HTR-8/SVneo (cell line): ENCODE results near the gene SP140L.
"Not testable (repeated sequence)": the region's sequence is repeated elsewhere in the genome, so short reads cannot be mapped to it uniquely, and the experiment has no call there.

Experiments used
- DNase-seq: peaks from one replicate; pipeline ENCODE4 v3.0.0; 2011; ENCODE audit warnings: low spot score, mixed read lengths; ENCODE audit not compliant: insufficient read length
- FAIRE-seq: peaks from 2 replicates; lab custom pipeline; 2011; peaks lifted over from hg19 to GRCh38; lab: Jason Lieb, UNC

SP140L gene

DNA sequence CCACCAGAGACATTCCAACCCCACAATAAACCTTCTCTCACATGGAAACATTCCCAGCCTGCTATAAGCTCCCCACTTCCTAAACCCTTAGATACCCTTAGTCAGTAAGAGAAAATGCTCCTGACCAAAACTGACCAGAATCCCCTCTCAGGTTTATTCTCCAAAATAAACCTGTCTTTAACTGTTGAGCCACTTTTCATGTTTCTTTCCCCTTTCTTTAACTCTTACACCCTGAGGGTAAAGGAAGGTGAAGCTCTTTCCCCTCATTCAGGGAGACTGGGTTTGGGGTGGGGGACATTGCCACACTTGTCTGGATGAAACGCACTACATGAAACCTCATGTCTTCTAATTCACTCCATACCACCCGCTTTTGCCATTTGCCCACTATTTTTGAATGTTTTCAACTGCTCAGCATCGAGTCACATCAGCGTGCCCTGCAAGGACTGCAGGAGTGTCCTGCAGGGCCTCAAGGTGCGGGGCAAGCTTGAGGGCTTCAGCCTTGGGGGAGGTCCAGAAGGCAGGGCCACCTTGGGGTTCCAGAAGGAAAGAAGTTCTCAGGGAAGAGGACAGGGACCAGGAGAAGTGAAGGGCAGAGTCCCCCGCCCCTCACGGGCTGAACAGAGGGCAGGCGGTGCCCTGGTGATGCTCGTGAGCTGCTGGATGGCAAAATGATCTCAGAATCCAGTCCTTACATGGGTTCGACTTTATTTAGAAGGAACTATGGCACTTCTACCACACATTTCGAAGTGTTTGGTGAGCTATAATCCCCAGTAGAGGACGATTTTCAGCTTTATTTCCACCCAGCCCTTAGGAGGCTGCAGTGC is 4.2 kb upstream of the SP140L start:
- no peak for FAIRE-seq

DNA sequence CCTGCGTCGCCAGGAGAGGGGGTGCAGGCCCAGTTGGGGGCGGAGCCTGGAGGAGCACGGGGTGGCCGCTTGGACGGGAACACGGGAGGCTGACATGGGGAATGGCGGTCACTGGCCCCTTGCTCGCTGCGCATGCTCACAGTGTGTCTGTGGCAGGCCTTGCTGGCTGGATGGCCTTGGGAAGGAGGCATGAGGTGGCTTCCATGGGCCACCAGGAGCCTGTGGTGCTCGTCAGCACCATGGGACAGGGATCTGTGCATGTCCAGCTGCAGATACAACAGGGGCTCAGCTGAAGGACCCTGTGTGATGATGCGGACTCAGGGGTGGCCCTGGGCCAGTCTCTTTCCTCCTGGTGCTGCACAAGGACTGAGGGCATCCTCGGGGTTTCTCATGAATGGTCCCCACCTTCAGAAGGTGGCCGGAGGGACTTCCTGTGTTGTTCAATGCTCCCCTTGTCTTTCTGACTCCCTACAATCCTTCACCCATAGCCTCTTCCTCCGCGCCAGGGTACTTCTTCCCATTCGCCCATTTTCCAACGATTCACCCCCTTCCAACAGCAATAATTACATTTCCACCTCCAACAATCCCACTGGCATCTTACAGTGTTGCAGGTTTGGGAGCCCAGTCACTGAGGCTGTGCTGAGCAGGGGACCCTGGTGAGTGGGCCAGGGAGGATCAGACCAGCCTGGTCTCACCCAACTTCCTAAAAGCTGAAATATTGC is 3.4 kb upstream of the SP140L start:
- no peak for DNase-seq
- FAIRE-seq, result no peak

More for the DNA sequence above, 4.2 kb upstream of the SP140L start:
- DNase-seq, result no peak

DNA sequence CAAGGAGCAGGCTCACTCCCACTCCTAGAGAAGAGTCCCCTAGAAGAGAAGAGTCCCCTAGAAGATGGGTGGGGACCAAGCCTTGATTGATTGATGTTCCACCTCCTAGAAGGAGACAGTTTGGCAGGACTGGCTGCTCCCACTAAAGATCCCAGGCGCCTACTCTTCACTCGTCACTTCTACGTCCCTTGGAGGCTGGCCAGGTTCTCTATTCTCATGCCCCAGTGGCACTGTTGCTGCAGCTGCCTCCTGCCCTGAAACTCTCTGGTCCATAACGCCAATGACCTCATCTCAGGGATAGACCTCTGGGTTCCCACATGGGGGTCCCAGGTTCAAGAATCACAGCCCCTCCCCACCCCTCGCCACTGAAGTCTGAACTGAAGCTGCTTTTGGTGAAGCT is 2.5 kb upstream of the SP140L start:
- no peak for FAIRE-seq

DNA sequence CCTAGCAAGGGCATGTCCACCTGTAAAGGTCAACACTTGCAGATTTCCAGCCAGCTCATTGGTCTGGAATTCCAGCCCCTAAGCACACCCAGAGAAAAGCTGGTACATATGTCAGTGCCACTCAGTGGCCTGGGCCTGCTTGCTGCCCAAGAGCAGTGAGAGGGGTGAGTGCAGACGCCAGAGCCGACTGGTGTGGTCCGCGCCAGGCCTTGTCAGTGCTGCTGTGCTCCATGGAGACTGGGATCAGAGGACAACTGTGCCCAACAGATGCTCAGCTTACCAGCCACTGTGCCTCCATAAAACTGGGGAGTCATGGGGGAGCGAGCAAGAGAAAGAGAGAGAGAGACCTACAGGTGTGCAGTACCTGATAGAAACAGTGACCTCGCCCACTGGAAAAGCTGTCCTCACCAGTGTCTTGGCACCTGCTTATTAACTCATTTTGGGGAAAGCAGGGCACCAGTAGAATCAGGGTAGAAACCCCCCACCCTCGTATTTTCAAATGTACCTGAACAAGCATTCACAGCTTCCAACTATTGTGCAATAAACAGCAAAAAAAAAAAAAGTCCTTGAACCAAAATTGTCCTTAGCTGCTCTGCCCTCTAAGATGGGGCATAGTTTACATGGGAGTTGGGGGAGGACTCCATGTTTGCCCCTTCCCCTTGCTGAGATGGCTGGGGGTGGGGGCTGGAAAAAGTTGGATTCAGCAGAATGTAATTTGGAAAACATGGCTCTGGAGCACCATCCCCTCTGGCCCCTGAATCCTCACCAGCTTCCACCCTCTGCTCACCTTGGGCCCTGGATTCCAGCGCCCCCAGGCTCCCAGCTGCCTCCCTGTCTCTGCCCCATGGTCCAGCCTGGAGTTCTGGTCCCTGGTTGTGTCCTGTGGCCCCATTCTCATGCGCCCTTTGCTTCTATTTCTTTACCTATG is 1.4 kb upstream of the SP140L start:
- FAIRE-seq, result no peak
- DNase-seq, result no peak

More for the DNA sequence above, 2.5 kb upstream of the SP140L start:
- DNase-seq, result no peak

DNA sequence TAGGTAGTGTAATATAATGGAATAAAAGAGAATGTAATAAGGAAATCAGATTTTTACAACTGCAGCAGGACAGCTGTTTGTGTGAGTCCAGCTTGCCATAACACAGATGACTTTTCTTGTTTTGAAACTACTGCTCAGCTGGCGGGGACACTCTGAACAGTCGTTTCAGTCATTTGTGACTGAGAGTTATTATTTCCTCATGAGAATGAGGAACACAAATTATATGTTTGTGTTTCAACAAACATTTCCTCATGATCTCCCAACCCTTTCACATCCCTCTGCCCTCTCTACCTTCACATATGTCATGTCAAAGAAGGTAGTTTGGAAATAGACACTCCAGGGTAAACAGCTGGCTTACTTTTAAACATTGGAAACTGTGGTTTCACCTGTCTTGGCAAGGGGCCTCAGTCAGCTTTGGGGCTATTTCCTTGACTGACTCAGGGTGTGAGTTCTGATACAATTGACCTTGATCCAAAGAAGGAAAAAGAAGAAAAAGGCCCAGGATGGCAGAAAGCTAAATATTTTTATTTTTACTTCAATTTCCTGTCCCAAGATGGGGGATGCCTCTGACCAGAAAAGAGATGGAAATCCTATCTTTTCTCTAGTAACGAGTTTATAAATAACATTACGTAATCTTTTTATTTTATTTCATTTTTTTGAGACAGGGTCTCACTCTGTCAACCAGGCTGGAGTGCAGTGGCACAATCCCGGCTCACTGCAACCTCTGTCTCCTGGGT is 593 bp downstream of the SP140L start:
- FAIRE-seq (no peak), DNase-seq (no peak)

DNA sequence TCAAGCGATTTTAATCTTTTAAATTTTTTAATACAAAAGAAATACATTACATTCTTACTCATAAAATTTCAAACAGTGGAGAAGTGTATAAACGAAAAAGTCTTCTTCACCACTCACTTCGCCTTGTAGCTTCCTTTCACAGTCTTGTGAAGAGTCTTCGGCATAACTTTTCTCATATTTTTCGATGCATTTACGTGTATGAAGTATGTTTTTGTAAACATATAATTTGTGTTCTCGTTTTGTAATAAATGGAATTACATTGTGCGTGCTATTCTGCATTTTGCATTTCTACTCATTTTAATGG is 1.1 kb downstream of the SP140L start:
- no peak for DNase-seq

DNA sequence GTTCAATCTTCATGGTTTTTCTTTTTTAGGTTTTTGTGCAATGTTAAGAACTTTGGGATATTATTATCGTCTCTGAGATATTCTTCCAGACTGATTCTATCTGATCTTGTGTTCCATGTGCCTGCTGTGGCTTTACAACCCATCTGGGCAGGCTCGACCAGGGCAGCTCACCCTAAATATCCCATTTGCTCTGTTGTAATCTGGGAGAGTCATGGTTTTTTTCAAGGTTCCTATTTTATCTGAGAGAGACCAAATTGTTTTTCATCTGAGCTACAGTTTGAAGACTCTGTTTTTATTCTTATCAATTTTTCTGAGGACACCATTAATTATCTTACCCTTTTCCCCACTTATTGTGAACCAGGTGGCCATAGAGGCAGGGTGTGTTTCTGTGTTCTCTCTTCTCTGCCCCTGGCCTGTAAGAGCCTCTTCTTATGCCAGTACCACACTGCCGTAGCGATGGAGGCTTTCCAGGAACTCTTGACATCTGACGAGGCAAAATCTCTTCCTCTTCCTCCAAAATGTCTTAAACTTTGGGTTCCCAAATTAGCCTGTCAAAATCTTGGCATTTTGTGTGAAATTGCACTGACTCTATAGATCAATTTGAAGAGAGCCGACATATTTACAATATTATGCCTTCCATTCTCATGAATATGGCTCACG is 3.1 kb downstream of the SP140L start:
- DNase-seq (no peak), FAIRE-seq (no peak)

More for the DNA sequence above, 1.1 kb downstream of the SP140L start:
- no peak for FAIRE-seq

DNA sequence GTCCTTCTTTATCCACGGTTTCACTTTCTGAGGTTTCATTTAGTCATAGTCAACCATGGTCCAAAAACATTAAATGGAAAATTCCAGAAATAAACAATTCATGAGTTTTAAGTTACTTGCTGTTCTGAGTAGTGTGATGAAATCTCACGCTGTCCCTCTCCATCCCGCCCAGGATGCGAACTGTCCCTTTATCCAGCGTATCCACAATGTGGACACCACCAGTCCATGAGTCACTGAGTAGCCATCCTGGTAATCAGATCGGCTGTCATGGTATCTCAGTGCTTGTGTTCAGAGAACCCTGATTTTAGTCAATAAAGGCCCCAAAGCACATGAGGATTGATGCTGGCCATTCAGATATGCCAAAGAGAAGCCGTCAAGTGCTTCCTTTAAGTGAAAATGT is 3.7 kb downstream of the SP140L start:
- FAIRE-seq, result no peak
- DNase-seq, result no peak

DNA sequence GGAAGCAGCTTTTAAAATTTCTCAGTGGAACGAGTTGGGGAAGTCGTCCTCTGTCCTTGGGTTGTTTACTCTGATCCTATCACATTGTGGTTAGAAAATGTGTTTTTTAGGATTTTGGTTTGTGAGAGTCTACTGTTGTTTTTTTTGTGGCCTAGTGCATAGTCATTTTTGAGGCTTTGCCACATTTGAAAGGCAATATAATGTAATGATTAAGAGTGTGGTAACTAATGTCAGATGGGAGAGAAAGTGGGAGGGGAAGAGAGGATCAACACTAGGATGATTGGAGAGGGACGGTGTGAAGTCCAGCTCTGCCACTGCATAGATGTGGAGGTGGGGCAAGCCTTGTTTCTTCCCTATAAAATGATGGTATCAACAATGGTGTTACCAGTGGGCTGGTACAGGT is 8.5 kb downstream of the SP140L start:
- no peak for FAIRE-seq
- no peak for DNase-seq

DNA sequence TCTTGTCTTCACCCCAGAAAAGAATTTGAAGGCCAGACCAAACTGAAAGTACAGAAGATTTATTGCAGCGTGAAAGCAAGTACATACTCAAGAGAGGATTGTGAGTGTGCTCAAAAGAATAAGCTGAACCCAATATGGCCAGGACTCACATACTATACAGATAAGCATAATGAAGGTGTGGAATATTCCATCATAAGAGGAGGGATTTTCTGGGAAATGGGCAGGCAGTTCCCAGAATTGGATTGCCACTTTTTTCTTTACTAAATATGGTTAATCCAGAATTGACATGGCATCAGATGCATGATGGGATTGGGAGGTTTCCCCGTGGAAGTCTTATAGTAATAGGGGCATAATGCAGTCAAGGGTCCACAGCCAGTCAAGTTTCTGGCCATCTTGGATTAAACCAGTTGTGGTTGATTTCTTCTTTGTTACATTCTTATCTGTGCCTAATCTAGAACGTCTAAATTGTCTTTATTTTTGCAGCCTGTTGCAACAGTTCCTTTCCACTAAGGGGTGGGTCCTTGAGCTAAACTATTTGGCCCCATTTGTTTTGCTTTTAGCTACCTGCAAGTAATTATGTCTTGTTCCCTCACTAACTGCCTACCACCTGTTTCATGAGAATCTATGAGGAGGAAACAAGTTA is 9.0 kb downstream of the SP140L start:
- FAIRE-seq (no peak), DNase-seq (no peak)

DNA sequence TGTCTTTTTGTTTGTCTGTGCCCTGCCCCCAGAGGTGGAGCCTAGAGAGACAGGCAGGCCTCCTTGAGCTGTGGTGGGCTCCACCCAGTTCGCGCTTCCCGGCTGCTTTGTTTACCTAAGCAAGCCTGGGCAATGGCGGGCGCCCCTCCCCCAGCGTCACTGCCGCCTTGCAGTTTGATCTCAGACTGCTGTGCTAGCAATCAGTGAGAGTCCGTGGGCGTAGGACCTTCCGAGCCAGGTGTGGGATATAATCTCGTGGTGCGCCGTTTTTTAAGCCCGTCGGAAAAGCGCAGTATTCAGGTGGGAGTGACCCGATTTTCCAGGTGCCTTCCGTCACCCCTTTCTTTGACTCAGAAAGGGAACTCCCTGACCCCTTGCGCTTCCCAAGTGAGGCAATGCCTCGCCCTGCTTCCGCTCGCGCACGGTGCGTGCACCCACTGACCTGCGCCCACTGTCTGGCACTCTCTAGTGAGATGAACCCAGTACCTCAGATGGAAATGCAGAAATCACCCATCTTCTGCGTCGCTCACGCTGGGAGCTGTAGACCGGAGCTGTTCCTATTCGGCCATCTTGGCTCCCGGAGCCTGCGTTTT is 15.0 kb downstream of the SP140L start:
- FAIRE-seq, DNase-seq: not testable (repeated sequence)

DNA sequence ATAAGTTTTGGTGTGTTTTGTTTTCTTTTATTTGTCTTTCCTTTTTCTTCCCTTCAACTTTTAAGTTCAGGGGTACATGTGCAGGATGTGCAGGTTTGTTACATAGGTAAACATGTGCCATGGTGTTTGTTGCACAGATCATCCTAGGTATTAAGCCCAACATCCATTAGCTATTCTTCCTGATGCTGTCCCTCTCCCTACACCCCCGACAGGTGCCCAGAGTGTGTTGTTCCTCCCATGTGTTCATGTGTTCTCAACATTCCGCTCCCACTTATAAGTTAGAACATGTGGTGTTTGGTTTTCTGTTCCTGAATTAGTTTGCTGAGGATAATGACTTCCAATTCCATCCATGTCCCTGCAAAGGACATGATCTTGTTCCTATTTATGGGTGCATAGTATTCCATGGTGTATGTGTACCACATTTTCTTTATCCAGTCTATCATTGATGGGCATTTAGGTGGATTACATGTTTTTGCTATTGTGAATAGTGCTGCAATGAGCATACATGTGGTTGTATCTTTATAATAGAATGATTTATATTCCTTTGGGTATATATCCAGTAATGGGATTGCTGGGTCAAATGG is 16.1 kb downstream of the SP140L start:
- not testable (repeated sequence) for FAIRE-seq

DNA sequence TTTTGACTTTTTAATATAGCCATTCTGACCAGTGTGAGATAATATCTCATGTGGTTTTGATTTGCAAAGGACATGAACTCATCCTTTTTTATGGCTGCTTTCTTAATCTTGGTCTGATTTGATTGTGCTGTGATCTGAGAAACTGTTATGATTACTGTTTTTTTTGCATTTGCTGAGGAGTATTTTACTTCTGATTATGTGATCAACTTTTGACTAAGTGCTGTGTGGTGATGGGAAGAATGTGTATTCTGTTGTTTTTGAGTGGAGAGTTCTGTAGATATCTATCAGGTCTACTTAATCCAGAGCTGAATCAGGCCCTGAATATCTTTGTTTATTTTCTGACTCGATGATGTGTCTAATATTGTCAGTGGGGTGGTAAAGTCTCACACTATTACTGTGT is 16.8 kb downstream of the SP140L start:
- FAIRE-seq (no peak), DNase-seq (no peak)

More for the DNA sequence above, 16.1 kb downstream of the SP140L start:
- not testable (repeated sequence) for DNase-seq

DNA sequence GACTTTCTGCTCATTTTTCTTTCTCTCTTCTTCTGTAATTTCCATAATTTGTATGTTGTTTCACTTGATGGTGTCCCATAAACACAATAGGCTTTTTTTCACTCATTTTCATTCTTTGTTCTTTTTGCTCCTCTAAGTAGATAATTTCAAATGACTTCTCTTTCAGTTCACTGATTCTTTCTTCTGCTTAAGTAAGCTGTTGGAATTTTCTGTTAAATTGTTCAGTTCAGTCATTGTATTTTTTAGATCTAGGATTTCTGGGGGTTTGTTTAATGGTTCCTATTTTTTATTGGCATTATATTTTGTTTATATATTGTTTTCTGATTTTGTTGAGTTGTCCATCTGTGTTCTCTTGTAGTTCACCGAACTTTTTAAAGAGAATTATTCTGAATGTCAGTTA is 19.5 kb downstream of the SP140L start:
- FAIRE-seq, result no peak
- no peak for DNase-seq

DNA sequence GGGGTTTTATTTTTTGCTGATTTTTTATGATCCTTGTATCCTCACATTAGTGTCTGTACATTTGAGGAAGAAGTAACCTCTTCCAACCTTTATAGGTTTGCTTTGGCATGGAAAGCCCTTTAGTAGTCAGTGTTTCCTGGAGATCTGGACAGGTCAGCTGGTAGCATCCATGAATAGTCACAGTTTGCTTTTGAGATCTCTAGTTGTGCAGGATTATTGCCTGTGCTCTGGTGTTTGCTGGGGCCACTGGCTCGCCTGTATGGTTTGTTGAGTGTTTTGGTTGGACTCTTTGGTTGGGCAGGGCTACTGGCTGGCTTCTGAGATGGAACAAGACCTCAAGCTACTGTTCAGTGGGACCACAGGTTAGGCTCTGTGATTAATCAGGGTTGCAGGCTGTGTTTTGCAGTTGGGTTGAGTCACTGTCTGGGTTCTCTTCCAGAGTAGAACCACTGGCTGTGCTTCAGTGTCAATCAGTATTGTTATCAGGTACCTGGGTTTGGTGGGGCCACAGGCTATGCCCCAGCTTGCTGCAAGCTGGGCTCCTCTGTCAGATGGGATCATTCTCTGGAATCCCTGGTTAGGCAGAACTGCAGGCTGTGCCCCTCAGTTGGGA is 20.0 kb downstream of the SP140L start:
- DNase-seq, result no peak
- FAIRE-seq, result no peak

DNA sequence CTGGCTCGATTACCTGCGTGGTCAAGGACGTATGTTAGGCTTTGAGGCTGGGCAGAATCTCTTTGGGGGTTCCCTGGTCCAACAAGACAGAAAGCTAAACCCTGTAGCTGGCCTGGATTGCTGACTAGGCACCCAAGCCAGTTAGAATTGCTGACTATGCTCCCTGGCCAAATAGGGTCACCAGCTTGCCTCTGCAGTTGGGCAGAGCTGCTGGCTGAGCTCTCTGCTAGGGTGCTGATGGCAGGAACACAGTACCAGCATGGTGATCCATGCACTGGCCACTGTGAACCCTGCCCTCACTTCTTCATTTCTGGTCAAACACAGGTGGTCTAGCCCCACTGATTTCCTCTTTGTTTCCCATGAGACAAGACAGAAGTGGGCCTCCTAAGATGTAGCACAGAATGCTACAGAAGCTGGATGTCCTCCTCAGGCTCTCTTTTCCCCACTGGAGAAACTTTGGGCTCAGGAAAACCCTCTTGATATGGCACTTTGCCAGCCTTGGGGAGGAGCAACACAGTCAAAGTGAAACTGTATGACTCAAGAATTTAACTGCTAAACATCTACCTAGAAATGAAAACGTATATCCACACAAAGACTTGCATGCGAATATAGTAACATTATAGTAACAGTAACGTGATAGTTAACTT is 20.8 kb downstream of the SP140L start:
- DNase-seq (no peak), FAIRE-seq (no peak)

DNA sequence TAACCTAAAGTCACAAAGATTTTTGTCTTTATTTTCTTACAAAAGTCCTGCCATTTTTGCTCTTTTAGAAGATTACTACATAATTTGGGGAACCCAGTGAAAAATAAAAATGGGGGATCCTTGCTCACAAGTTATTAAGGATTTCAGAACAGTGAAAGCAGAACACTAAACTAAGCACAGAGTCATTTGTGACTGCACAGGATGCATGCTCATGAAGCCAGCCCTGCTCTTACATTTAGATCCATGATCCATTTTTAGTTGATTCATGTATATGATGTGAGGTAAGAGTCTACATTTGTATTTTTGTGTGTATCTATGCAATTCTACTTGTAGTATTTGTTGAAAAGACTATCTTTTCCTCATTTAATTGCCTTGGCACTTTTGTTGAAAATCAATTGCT is 21.8 kb downstream of the SP140L start:
- DNase-seq (no peak), FAIRE-seq (no peak)
